A549 (cell line): ENCODE measurements around the gene RBBP9. TPM values are rescaled to one million over a fixed set of nuclear protein-coding genes. Genes with fewer than 3 reads are reported as not detected.

Experiments used
- ATAC-seq, 2 experiments: fragments of 200-7000 bp in 1 of 2; fragments of >200 bp in 1 of 2; cut with Nextera tagmentation in 1 of 2; cut with Tn5 transposase in 1 of 2; 3 replicates each; pipeline versions ENCODE4 v1.8.0 to v1.9.1; 2018 to 2020; ENCODE audit warnings: mild to moderate bottlenecking in 1 of 2, moderate library complexity in 1 of 2
- CTCF ChIA-PET: fragments of 300-600 bp; sonication (Branson Sonifier 250); formaldehyde crosslinking; extraction: SDS; loops from one replicate; lab custom pipeline; 2021; ENCODE audit warnings: antibody characterized with exemption, inconsistent platforms; lab: Yijun Ruan, JAX
- POLR2A ChIA-PET: fragments of 350-600 bp; formaldehyde crosslinking; extraction: SDS; loops from one replicate; lab custom pipeline; 2021; ENCODE audit warnings: antibody characterized with exemption, inconsistent platforms; lab: Yijun Ruan, JAX
- DNase-seq, 2 experiments: peaks; one replicate each; pipeline versions ENCODE4 v3.0.0 to v3.0.0-alpha.2; 2011 to 2016; ENCODE audit warnings: low read depth in 1 of 2, low spot score in 1 of 2
- FAIRE-seq: peaks from 2 replicates; lab custom pipeline; 2011; peaks lifted over from hg19 to GRCh38; lab: Jason Lieb, UNC
- H3K27ac ChIP-seq, 2 experiments: fragments of >200 bp; sonication (Bioruptor Twin); formaldehyde crosslinking; 3 replicates each; pipeline ENCODE4 v1.5.1; 2016 to 2017
- H3K4me1 ChIP-seq: fragments of >200 bp; sonication (Bioruptor Twin); formaldehyde crosslinking; 3 replicates; pipeline ENCODE4 v1.6.1; 2016
- H3K4me2 ChIP-seq: fragments of >200 bp; sonication (Bioruptor Twin); formaldehyde crosslinking; 3 replicates; pipeline ENCODE4 v1.6.1; 2016
- H3K4me3 ChIP-seq: fragments of >200 bp; sonication (Bioruptor Twin); formaldehyde crosslinking; 3 replicates; pipeline ENCODE4 v1.5.1; 2016
- H3K9me3 ChIP-seq: fragments of >200 bp; sonication (Bioruptor Twin); formaldehyde crosslinking; 3 replicates; pipeline ENCODE4 v1.6.1; 2016
- CEBPB ChIP-seq, 2 experiments: fragments of >200 bp in 1 of 2; sonication (Bioruptor Twin) in 1 of 2; formaldehyde crosslinking in 1 of 2; IDR thresholded peaks; 2 replicates each; pipeline ENCODE4 v1.6.1; 2012 to 2016
- EP300 ChIP-seq, 2 experiments: fragments of >200 bp; sonication (Bioruptor Twin); formaldehyde crosslinking; IDR thresholded peaks; 2 replicates in 1 of 2; 3 replicates in 1 of 2; pipeline ENCODE4 v1.6.1; 2016 to 2017
- FOSL2 ChIP-seq, 2 experiments: fragments of 450-650 bp in 1 of 2; fragments of >200 bp in 1 of 2; sonication (Bioruptor Twin) in 1 of 2; formaldehyde crosslinking; IDR thresholded peaks; 2 replicates each; pipeline versions ENCODE4 v1.5.0 to v1.6.1; 2016 to 2020; ENCODE audit warnings: mild to moderate bottlenecking in 1 of 2, moderate library complexity in 1 of 2
- GATA3 ChIP-seq: IDR thresholded peaks from 2 replicates; pipeline ENCODE4 v1.6.1; 2012; ENCODE audit warnings: borderline replicate concordance
- HDAC2 ChIP-seq: fragments of 200-600 bp; sonication (generic); IDR thresholded peaks from 2 replicates; pipeline ENCODE4 v1.6.1; 2016
- JUNB ChIP-seq: fragments of >200 bp; sonication (Bioruptor Twin); formaldehyde crosslinking; IDR thresholded peaks from 2 replicates; pipeline ENCODE4 v1.6.1; 2016
- KDM5A ChIP-seq: fragments of 200-600 bp; sonication (generic); IDR thresholded peaks from 2 replicates; pipeline ENCODE4 v1.6.1; 2016; ENCODE audit warnings: antibody characterized with exemption, mild to moderate bottlenecking
- MAFK ChIP-seq: fragments of 450-650 bp; IDR thresholded peaks from 2 replicates; pipeline ENCODE4 v1.6.1; 2014; ENCODE audit not compliant: partially characterized antibody
- MAX ChIP-seq: IDR thresholded peaks from 2 replicates; pipeline ENCODE4 v1.6.1; 2012
- NFE2L2 ChIP-seq: fragments of 150-350 bp; conservative IDR thresholded peaks from 2 replicates; pipeline ENCODE4 v1.6.1; 2014; ENCODE audit warnings: low read length
- REST ChIP-seq: fragments of 200-600 bp; sonication (generic); IDR thresholded peaks from 2 replicates; pipeline ENCODE4 v1.6.1; 2016; ENCODE audit warnings: antibody characterized with exemption, mild to moderate bottlenecking, moderate library complexity
- ZC3H11A ChIP-seq: fragments of 450-650 bp; IDR thresholded peaks from 2 replicates; pipeline ENCODE4 v1.6.1; 2014; ENCODE audit warnings: antibody characterized with exemption, mild to moderate bottlenecking
- WGBS: methylation state at CpG from one replicate; pipeline ENCODE4 v1.1.6; 2017; ENCODE audit errors: missing lambda C conversion rate; 5-methylcytosine and 5-hydroxymethylcytosine counted together
- polyA plus RNA-seq, 4 experiments: library from polyadenylated mRNA; depleted of rRNA in 3 of 4; stranded (reverse); fragments of >200 nt; fragmentation: RNase III in 1 of 4; extraction: RNeasy Plus Mini Kit Qiagen cat#74134 plus additional on column Dnase treatment in 1 of 4; gene quantifications; 2 replicates in 3 of 4; 3 replicates in 1 of 4; pipeline ENCODE4 v1.2.3, GENCODE V29; 2011 to 2017

RBBP9 gene
- polyA plus RNA-seq, 2 of the 4 experiments (the other 2 are of a cell fraction) = 20.7 to 41.1 TPM

GRCh38 chr20:18515973-18516372 is 18.9 kb upstream of the RBBP9 start (continued):
- TF ChIP-seq GATA3 = no peak
- no peak for TF ChIP-seq EP300 (IDR thresholded peaks at IDR 0.05)
- TF ChIP-seq FOSL2 (IDR thresholded peaks at IDR 0.05) = no peak
- TF ChIP-seq FOSL2 (CRISPR knock-in tag; IDR thresholded peaks at IDR 0.05) = no peak

- FAIRE-seq (no peak), DNase-seq (no peak), ATAC-seq (peak in 1 of 2 experiments; percentile 36; a peak in 3 of 6 replicates)
- 84% methylated on average over 5 of the region's 5 CpGs for WGBS
- no peak overlapping the region for H3K27ac ChIP-seq
- H3K4me1 ChIP-seq = peaks cover 2% of the 10 kb centered on the region; the same call in 2 of the 3 replicates
- no peak overlapping the region for H3K4me2 ChIP-seq
- H3K9me3 ChIP-seq = no peaks in the 10 kb centered on the region
- TF ChIP-seq KDM5A (no peak), HDAC2 (no peak), NFE2L2 (no peak), REST (no peak), MAX (no peak)
- H3K4me3 ChIP-seq = no peak overlapping the region
- ChIA-PET POLR2A (no interaction called here), CTCF (interaction anchor here (1.2 kb wide), 1 partner anchor 17 kb away, joined by 6 read pairs; the partner anchor contains the start of gene RBBP9)
These were observed 17.1 kb upstream of the RBBP9 start for GRCh38 chr20:18514127-18514526.

- Histone ChIP-seq H3K27ac (no peak overlapping the region), H3K9me3 (no peaks in the 10 kb centered on the region), H3K4me1 (peaks cover 8% of the 10 kb centered on the region; the same call in 2 of the 3 replicates), H3K4me3 (no peak overlapping the region), H3K4me2 (no peak overlapping the region)
- TF ChIP-seq CEBPB (IDR thresholded peaks at IDR 0.05) = peak in 1 of 2 experiments; percentile 18; a peak in 2 of 4 replicates
- no peak for TF ChIP-seq REST
- POLR2A ChIA-PET = interaction anchor here (0.7 kb wide), 1 partner anchor 15 kb away, joined by 3 read pairs; no protein-coding TSS in a partner anchor
- DNase-seq (no peak), FAIRE-seq (no peak), ATAC-seq (no peak)
- 87% methylated on average over 7 of the region's 7 CpGs for WGBS
- CTCF ChIA-PET = interaction anchor here (0.7 kb wide), 1 partner anchor 8 kb away, joined by 3 read pairs; no protein-coding TSS in a partner anchor
These were observed 16.2 kb upstream of the RBBP9 start for GRCh38 chr20:18513208-18513607.

GRCh38 chr20:18511571-18511970 is 14.5 kb upstream of the RBBP9 start:
- Histone ChIP-seq H3K4me3 (no peak overlapping the region), H3K9me3 (no peaks in the 10 kb centered on the region), H3K27ac (no peak overlapping the region), H3K4me2 (no peak overlapping the region), H3K4me1 (peaks cover 13% of the 10 kb centered on the region; the same call in 2 of the 3 replicates)
- no peak for TF ChIP-seq ZC3H11A
- TF ChIP-seq MAFK = no peak
- no peak for TF ChIP-seq JUNB
- POLR2A ChIA-PET = no interaction called here
- no peak for FAIRE-seq
- CTCF ChIA-PET = no interaction called here
- WGBS = 89% methylated on average over 1 of the region's 1 CpG
- no peak for ATAC-seq
- no peak for DNase-seq
